ENCODE measurements around the gene GRK5.

GRCh38 chr10:119418362-119418761, 211.0 kb downstream of the GRK5 start:
- TF ChIP-seq POLR2A (IDR thresholded peaks at IDR 0.05), result no peak
- no peak for TF ChIP-seq CTCF (IDR thresholded peaks at IDR 0.05)

Data from thyroid gland (tissue), 4 donors.